RWPE1 (cell line): Measurements from ENCODE around the gene LEMD3.

Source experiments
- CTCF ChIA-PET: fragments of 350-600 bp; sonication (Branson Sonifier 250); formaldehyde crosslinking; extraction: SDS; loops from one replicate; lab custom pipeline; 2021; lab: Yijun Ruan, JAX
- POLR2A ChIA-PET: fragments of 400-600 bp; formaldehyde crosslinking; extraction: SDS; loops from one replicate; lab custom pipeline; 2020; ENCODE audit warnings: antibody characterized with exemption; ENCODE audit not compliant: low non-redundant PET; lab: Yijun Ruan, JAX
- DNase-seq: peaks from one replicate; pipeline ENCODE4 v3.0.0; 2012; ENCODE audit warnings: low spot score
- H3K27ac ChIP-seq: fragments of 450-650 bp; 2 replicates; pipeline ENCODE4 v1.5.1; 2017
- TF ChIP-seq, protein P1 (sequence below): fragments of 450-650 bp; conservative IDR thresholded peaks from 2 replicates; pipeline ENCODE4 v1.5.1; 2017; ENCODE audit warnings: low read depth, mild to moderate bottlenecking

Gene LEMD3

DNA sequence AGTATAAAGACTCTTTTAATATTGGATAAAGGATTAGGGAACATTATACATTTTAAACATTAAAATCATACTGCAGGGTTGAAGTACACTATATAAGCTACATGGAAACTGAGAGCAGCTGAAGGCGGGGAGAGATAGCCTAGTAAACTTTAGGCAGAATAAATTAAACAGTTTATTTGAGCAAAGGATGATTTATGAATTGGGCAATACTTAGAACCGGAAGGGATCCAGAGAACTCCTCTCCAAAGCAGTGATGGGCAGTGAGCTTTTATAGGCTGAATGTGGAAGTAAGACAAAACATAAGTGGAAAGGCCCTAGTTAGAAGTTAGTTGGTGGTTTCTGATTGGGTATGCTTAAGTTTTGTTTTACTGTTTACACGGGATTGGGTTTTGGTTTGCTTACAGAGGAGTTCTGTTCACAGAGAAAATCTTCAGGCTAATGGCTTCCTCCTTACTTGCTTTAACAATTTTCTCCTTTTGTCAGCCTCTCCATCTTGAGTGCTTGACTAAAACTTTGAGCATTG is 18.9 kb downstream of the LEMD3 start:
- ChIA-PET CTCF (no interaction called here), POLR2A (no interaction called here)
- no peak overlapping the region for H3K27ac ChIP-seq
- TF ChIP-seq, protein P1, sequence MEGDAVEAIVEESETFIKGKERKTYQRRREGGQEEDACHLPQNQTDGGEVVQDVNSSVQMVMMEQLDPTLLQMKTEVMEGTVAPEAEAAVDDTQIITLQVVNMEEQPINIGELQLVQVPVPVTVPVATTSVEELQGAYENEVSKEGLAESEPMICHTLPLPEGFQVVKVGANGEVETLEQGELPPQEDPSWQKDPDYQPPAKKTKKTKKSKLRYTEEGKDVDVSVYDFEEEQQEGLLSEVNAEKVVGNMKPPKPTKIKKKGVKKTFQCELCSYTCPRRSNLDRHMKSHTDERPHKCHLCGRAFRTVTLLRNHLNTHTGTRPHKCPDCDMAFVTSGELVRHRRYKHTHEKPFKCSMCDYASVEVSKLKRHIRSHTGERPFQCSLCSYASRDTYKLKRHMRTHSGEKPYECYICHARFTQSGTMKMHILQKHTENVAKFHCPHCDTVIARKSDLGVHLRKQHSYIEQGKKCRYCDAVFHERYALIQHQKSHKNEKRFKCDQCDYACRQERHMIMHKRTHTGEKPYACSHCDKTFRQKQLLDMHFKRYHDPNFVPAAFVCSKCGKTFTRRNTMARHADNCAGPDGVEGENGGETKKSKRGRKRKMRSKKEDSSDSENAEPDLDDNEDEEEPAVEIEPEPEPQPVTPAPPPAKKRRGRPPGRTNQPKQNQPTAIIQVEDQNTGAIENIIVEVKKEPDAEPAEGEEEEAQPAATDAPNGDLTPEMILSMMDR, result no peak
- no peak for DNase-seq

DNA sequence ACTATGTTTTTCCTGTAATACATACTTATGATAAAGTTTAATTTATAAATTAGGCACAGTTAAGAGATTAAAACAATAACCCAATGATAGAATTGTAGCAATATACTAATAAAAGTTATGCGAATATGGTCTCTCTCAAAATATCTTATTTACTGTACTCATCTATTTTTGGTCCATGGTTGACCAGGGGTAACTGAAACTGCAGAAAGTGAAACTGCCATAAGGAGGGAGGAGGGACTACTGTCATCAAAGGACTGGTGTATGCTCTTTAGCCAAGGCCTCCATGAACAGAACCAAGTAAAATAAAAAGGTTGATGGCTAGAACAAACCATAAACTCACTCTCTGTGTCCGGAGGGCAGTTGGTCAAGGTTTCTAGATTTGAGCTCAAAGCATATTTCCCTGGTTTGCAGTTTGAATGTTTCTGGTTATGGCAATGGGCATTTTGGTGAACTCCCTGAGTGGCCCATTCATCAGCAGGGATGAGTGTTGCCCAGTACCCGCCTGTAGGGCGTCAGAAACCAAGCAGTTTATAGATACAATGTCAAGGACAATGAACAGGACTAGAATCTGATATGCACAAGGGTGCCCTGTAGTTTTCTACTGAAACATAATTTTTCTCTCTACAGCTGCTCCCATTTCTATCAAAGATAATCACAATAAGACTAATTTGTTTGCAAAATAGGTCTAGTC is 19.8 kb downstream of the LEMD3 start:
- H3K27ac ChIP-seq, result no peak overlapping the region
- ChIA-PET POLR2A (no interaction called here), CTCF (interaction anchor here (0.6 kb wide), 1 partner anchor 36 kb away, joined by 5 read pairs; no protein-coding TSS in a partner anchor)
- TF ChIP-seq, protein P1, result no peak
- DNase-seq, result no peak

DNA sequence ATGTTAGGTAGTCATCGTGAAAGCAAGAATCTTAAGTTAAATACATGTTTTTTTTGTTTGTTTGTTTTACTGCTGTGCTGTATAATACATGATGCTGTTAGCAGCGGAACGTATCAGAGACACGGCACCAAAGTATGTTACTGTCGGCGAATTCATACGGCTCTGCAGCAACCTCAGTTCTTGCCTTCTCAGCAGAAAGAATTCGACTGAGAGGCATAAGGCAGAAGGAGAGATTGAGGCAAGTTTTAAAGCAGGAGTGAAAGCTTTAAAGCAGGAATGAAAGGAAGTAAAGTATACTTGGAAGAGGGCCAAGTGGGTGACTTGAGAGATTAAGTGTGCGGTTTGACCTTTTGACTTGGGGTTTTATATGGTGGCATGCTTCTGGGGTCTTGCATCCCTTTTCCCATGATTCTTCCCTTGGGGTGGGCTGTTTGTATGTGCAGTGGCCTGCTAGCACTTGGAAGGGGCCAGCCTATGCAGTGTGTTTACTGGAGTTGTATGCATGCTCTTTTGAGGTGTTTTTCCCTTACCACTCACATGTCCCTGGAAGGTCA is 23.7 kb downstream of the LEMD3 start:
- ChIA-PET CTCF (interaction anchor here (0.6 kb wide), 2 partner anchors 19 to 668 kb away, joined by 4 to 5 read pairs; no protein-coding TSS in a partner anchor), POLR2A (no interaction called here)
- TF ChIP-seq, protein P1, result no peak

DNA sequence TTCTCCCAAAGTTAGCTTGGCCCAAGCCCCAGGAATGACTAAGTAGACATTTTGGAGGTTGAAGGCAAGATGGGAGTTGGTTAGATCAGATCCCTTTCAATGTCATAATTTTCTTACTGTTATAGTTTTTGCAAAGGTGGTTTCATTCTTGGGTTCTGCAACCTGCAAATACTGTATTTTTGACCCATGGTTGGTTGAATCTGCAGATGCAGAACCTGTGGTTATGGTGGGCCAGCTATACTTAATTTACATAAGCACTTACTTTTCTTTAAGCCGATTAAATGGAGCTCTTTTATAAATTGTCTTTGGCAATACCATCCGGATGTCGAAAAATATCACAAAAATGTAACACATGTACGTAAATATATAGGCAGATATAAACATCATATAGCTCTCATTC is 25.6 kb downstream of the LEMD3 start:
- H3K27ac ChIP-seq, result no peak overlapping the region
- DNase-seq, result no peak
- CTCF ChIA-PET, result interaction anchor here (0.6 kb wide), 2 partner anchors 26 to 29 kb away, joined by 3 to 6 read pairs; partner anchors contain the start of gene LEMD3
- TF ChIP-seq, protein P1, result no peak
- POLR2A ChIA-PET, result no interaction called here

More for the DNA sequence above, 23.7 kb downstream of the LEMD3 start:
- no peak overlapping the region for H3K27ac ChIP-seq
- DNase-seq, result no peak

DNA sequence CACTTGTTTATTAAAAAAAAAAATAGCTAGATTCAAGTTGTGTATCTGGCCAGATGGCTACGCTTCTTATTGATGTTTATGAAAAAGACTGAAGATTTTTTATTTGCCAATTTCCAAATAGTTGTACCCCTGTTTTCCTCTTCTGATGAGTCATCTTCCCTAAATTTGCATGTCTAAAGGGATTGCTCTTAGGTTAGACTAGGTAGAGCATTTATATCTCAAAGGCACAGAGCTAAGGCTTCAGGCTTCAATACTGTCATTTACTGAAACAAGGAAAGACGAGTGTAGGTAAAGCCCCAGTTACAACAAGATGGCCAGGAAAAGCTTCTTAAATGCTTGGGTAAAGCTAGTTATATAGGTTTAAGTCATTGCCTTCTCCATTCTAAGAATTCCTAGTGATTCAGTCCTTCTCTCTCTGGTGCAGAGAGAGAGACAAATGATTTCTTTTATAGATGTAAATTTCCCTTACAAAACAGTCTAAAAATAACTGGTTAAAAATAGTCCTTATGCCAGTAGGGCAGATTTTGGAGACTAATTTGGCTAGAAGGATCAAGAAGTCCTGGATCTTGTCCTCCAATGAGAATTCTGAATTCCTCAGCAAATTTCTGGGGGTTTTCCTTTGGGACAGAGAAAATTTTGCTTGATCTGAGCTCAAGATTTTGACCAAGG is 26.1 kb downstream of the LEMD3 start:
- no peak overlapping the region for H3K27ac ChIP-seq
- ChIA-PET POLR2A (no interaction called here), CTCF (interaction anchor here (0.6 kb wide), 2 partner anchors 28 to 65 kb away, joined by 5 to 6 read pairs; no protein-coding TSS in a partner anchor)
- TF ChIP-seq, protein P1, result no peak
- DNase-seq, result no peak
